Adipocyte (in vitro differentiated cells): ENCODE data around the gene GPHN.
"Not testable (repeated sequence)": the region's sequence is repeated elsewhere in the genome, so short reads cannot be mapped to it uniquely, and the experiment has no call there.

Experiments used
- DNase-seq: peaks from one replicate; pipeline ENCODE4 v3.0.0-alpha.2; 2015; ENCODE audit warnings: low read depth
- H3K27me3 ChIP-seq: replicated peaks from 2 replicates; pipeline ENCODE4 v1.7.0; 2013; ENCODE audit warnings: mild to moderate bottlenecking, low read length, moderate library complexity; ENCODE audit not compliant: control insufficient read depth, insufficient read depth
- H3K36me3 ChIP-seq: 2 replicates; pipeline ENCODE4 v1.7.0; 2013; ENCODE audit warnings: low read length, mild to moderate bottlenecking, moderate library complexity; ENCODE audit not compliant: control insufficient read depth, insufficient read depth, severe bottlenecking
- H3K4me1 ChIP-seq: 2 replicates; pipeline ENCODE4 v1.7.0; 2013; ENCODE audit warnings: mild to moderate bottlenecking, low read length, moderate library complexity; ENCODE audit not compliant: control insufficient read depth, insufficient read depth
- H3K4me3 ChIP-seq: 2 replicates; pipeline ENCODE4 v1.7.0; 2013; ENCODE audit warnings: mild to moderate bottlenecking, low read length, moderate library complexity
- H3K9ac ChIP-seq: 2 replicates; pipeline ENCODE4 v1.7.0; 2013; ENCODE audit warnings: mild to moderate bottlenecking, low read length, moderate library complexity
- H3K9me3 ChIP-seq: 2 replicates; pipeline ENCODE4 v1.7.0; 2013; ENCODE audit warnings: mild to moderate bottlenecking, low read length, moderate library complexity; ENCODE audit not compliant: control insufficient read depth

The GPHN gene

GRCh38 chr14:67067070-67067814, 559.3 kb downstream of the GPHN start:
- not testable (repeated sequence) for H3K9ac ChIP-seq, H3K36me3 ChIP-seq, H3K4me3 ChIP-seq, H3K4me1 ChIP-seq, H3K27me3 ChIP-seq, DNase-seq, H3K9me3 ChIP-seq

DNA sequence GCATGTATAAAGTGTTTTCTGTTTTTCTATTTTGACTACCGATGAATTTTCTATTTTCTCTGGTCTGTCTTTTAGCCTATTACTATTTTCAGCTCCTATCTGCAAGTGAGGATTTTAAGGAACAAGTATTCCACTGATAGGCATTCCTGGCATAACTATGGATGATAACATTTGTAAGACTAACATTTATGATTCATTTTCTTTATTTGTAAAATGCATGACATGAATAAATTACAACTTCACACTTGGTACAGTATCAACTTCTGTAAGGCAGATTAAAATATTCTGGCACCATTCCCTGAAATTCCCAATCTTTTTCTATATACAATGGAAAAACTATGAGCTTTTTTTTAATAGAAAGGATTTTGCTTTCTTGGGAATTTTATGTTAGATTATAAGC, 560.3 kb downstream of the GPHN start:
- no peaks in the 10 kb centered on the region for H3K36me3 ChIP-seq
- no peak overlapping the region for H3K9ac ChIP-seq
- H3K9me3 ChIP-seq: no peaks in the 10 kb centered on the region
- DNase-seq: no peak
- H3K4me3 ChIP-seq: no peak overlapping the region
- no peaks in the 10 kb centered on the region for H3K27me3 ChIP-seq
- no peaks in the 10 kb centered on the region for H3K4me1 ChIP-seq

DNA sequence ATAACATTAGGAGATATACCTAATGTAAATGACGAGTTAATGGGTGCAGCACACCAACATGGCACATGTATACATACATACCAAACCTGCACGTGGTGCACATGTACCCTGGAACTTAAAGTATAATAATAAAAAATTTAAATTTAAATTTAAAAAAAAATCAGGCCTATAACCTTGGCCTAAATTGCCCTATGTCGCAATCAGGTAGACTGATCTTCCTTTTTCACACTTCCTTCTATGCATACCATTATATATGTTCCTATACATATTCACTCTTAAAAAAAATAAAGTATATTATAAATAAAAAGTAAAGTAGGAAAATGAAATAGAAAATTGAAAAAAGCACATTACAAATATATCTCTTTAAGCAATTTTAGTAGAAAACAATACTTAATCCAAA, 563.6 kb downstream of the GPHN start:
- Histone ChIP-seq H3K27me3 (no peaks in the 10 kb centered on the region), H3K4me3 (no peak overlapping the region), H3K36me3 (no peaks in the 10 kb centered on the region), H3K9me3 (no peaks in the 10 kb centered on the region), H3K9ac (no peak overlapping the region), H3K4me1 (no peaks in the 10 kb centered on the region)
- DNase-seq: no peak

DNA sequence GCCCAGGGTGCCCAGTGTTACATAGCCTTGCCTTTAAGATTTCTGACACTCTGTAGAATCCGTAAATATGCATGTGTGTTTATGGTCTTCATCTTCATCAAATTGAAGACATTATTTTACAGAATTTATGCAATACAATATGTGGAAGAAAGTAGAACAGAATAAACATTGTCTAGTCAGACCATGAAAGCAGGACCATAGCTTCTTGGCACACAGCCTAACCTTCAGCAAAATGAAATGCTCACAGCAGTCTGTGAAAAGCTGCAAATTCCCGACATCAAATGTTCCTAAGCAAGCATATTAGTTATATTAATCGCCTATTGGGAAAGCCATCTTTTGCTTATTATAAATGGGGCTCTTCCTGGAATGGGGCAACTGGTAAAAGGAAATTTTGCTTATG, 570.0 kb downstream of the GPHN start:
- no peaks in the 10 kb centered on the region for H3K4me1 ChIP-seq
- H3K36me3 ChIP-seq: no peaks in the 10 kb centered on the region
- H3K27me3 ChIP-seq: no peaks in the 10 kb centered on the region
- no peak overlapping the region for H3K4me3 ChIP-seq
- H3K9me3 ChIP-seq: peaks cover 4% of the 10 kb centered on the region
- DNase-seq: peak; percentile 7
- H3K9ac ChIP-seq: no peak overlapping the region

- Histone ChIP-seq H3K4me1 (no peaks in the 10 kb centered on the region), H3K9me3 (peaks cover 4% of the 10 kb centered on the region), H3K9ac (no peak overlapping the region), H3K27me3 (no peaks in the 10 kb centered on the region), H3K4me3 (no peak overlapping the region), H3K36me3 (no peaks in the 10 kb centered on the region)
- DNase-seq: no peak
These were observed 571.9 kb downstream of the GPHN start for GRCh38 chr14:67079846-67080245.

DNA sequence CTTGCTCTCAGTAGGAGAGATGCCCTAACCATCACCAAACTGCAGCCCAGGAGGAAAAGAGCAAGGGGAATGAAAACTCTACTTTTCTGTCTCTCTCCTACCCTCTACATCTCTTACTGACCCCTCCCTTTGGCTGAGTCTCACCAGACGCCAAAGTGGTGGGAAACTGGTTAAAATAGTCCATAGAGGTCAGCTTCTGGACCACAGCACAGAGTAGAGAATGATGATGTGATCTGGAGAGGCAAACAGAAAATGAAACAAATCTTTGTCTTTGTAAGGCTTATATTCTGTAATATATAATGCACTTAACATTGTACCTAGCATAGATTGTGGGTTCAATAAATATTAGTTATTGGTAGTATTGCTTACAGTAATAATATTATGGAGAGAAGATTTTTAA, 600.3 kb downstream of the GPHN start:
- DNase-seq: no peak
- Histone ChIP-seq H3K27me3 (no peaks in the 10 kb centered on the region), H3K36me3 (peaks cover 6% of the 10 kb centered on the region), H3K4me1 (no peaks in the 10 kb centered on the region), H3K9ac (no peak overlapping the region), H3K4me3 (no peak overlapping the region), H3K9me3 (peaks cover 25% of the 10 kb centered on the region)

DNA sequence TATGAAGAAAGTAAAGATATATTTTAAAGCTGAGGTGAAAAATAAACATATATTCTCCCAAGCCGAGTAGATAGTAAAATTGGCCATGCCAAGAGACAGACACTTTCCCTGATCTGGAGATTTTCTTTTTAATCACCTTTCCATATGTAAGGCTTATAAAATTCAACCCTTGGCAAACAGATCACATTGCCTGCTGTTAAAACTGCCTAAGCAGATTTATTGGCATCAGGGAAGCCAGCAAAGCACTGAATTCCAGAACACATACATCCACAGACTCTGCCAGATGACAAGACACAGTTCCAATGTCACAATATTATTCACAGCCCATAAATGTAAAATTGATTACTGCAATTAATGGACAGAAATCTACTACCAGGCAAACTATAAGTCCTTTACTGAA, 603.1 kb downstream of the GPHN start:
- no peak for DNase-seq
- Histone ChIP-seq H3K4me3 (no peak overlapping the region), H3K4me1 (no peaks in the 10 kb centered on the region), H3K9me3 (peaks cover 5% of the 10 kb centered on the region), H3K9ac (no peak overlapping the region), H3K36me3 (no peaks in the 10 kb centered on the region), H3K27me3 (no peaks in the 10 kb centered on the region)

DNA sequence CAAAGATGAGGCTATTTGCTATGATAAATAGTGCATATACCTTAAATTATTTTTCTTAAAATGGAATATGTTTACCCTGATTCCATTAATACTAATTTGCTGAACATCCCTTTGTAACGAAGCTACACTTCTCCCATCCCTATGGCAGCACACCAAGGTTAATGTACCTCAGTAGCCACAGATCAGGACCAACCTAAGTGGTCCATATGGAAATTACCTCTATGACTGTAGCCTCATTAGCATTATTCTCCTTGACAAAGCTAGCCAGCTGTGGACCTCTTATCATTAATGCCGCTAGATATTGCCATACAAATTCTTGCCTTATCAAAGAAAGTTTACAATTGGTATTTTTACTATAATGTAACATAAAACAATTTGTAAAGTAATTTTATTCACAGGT, 604.4 kb downstream of the GPHN start:
- no peaks in the 10 kb centered on the region for H3K4me1 ChIP-seq
- no peak overlapping the region for H3K4me3 ChIP-seq
- H3K9me3 ChIP-seq: no peaks in the 10 kb centered on the region
- no peak overlapping the region for H3K9ac ChIP-seq
- no peaks in the 10 kb centered on the region for H3K27me3 ChIP-seq
- no peaks in the 10 kb centered on the region for H3K36me3 ChIP-seq
- no peak for DNase-seq

- H3K4me1 ChIP-seq: no peaks in the 10 kb centered on the region
- no peak for DNase-seq
- no peak overlapping the region for H3K4me3 ChIP-seq
- no peaks in the 10 kb centered on the region for H3K27me3 ChIP-seq
- no peaks in the 10 kb centered on the region for H3K9me3 ChIP-seq
- peaks cover 7% of the 10 kb centered on the region for H3K36me3 ChIP-seq
- no peak overlapping the region for H3K9ac ChIP-seq
These were observed 619.2 kb downstream of the GPHN start for GRCh38 chr14:67127174-67127573.

DNA sequence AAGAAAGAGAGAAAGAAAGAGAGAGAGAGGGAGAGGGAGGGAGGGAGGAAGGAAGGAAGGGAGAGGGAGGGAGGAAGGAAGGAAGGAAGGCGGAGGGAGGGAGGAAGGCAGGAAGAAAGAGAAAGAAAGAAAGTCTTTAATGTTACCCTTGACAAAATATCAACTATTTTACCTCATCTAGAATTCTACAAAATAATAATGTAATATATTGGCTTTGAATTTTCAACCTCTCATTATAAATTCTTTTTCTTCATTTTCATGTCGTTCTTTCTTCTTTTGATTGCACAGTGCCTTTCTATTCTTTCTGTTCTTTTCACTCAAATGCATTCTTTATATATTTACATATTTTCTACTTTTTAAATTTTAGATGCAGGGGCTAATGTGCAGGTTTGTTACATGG, 621.8 kb downstream of the GPHN start:
- Histone ChIP-seq H3K9me3 (no peaks in the 10 kb centered on the region), H3K4me3 (no peak overlapping the region), H3K4me1 (no peaks in the 10 kb centered on the region), H3K36me3 (no peaks in the 10 kb centered on the region), H3K27me3 (no peaks in the 10 kb centered on the region), H3K9ac (no peak overlapping the region)
- DNase-seq: no peak

DNA sequence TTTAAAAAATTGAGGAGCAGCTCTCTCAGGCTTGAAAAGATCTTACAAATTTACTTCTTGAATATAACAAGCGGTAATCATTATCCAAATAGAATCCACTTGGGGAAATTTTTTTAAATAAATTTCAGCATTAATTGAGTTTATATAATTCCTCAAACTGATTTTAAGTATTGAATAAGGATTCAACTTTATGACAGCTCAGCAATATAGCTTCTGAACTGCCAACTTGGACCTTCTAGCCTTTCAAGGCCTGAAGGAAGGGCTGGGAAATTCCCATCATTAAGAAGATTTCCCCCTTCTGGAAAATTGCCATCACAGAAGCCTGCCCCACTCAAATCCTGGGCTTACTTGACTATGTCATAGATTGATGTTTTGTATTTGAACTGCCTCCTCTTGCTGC, 623.7 kb downstream of the GPHN start:
- Histone ChIP-seq H3K9me3 (no peaks in the 10 kb centered on the region), H3K27me3 (no peaks in the 10 kb centered on the region), H3K4me3 (no peak overlapping the region), H3K9ac (no peak overlapping the region), H3K4me1 (no peaks in the 10 kb centered on the region), H3K36me3 (no peaks in the 10 kb centered on the region)
- DNase-seq: no peak

DNA sequence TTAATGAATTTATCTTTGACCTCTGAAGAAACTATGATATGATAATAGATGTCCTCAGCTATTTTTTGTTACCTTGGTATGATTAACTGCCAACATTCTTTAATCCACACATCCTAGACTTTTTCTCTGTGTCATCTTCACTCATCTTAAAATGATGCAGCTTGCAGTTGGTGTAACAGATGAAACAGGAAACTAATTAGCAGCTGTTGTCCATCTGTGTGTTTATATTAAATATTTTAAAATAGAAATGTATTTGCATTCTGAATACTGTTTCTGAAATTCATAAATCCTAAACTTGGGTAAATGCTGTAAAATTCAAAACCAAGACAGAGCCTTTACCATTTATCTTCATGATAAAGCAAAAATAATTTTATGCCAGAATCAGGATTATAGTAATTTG, 625.2 kb downstream of the GPHN start:
- no peaks in the 10 kb centered on the region for H3K27me3 ChIP-seq
- H3K4me1 ChIP-seq: no peaks in the 10 kb centered on the region
- no peak for DNase-seq
- H3K9me3 ChIP-seq: no peaks in the 10 kb centered on the region
- no peak overlapping the region for H3K4me3 ChIP-seq
- H3K36me3 ChIP-seq: no peaks in the 10 kb centered on the region
- H3K9ac ChIP-seq: no peak overlapping the region
